Ectodermal cell (in vitro differentiated cells): Measurements from ENCODE around the gene ADIRF. TPM values are rescaled to one million over a fixed set of nuclear protein-coding genes. Genes with fewer than 3 reads are reported as not detected.
"Not testable (repeated sequence)": the region's sequence is repeated elsewhere in the genome, so short reads cannot be mapped to it uniquely, and the experiment has no call there.

ENCODE experiments used
- H3K27ac ChIP-seq: 2 replicates; pipeline ENCODE4 v1.7.0; 2013; ENCODE audit warnings: mild to moderate bottlenecking, low read depth, low read length; ENCODE audit not compliant: insufficient read depth, poor library complexity, severe bottlenecking
- H3K27me3 ChIP-seq: 2 replicates; pipeline ENCODE4 v1.7.0; 2013; ENCODE audit warnings: mild to moderate bottlenecking, low read length; ENCODE audit not compliant: insufficient read depth, control insufficient read depth, poor library complexity, severe bottlenecking
- H3K36me3 ChIP-seq: one replicate; pipeline ENCODE4 v1.7.0; 2013; ENCODE audit warnings: low read length; ENCODE audit not compliant: control insufficient read depth, insufficient read depth
- H3K4me1 ChIP-seq: one replicate; pipeline ENCODE4 v1.7.0; 2013; ENCODE audit warnings: low read length; ENCODE audit not compliant: control insufficient read depth, insufficient read depth
- H3K4me3 ChIP-seq: 2 replicates; pipeline ENCODE4 v1.7.0; 2013; ENCODE audit warnings: low read depth, low read length, control low read depth; ENCODE audit not compliant: insufficient read depth
- H3K9me3 ChIP-seq: 2 replicates; pipeline ENCODE4 v1.7.0; 2013; ENCODE audit warnings: mild to moderate bottlenecking, low read length, moderate library complexity; ENCODE audit not compliant: control insufficient read depth
- WGBS, 2 experiments: methylation state at CpG; one replicate each; pipeline ENCODE4 v1.1.7; 2013; ENCODE audit warnings: missing lambda C conversion rate in 2 of 2; 5-methylcytosine and 5-hydroxymethylcytosine counted together
- polyA plus RNA-seq, 4 experiments: library from polyadenylated mRNA; stranded (reverse); fragments of 50-300 nt; gene quantifications; one replicate each; pipeline ENCODE4 v1.2.3, GENCODE V29; 2013

Gene ADIRF
- polyA plus RNA-seq (2013, experiment 1 of 4), result not detected
- 0.34 TPM for polyA plus RNA-seq (2013, experiment 2 of 4)
- not detected for polyA plus RNA-seq (2013, experiment 3 of 4)
- polyA plus RNA-seq (2013, experiment 4 of 4), result not detected

- 95% methylated on average over 59 of the region's 59 CpGs for WGBS, 2 experiments
- Histone ChIP-seq H3K27ac (no peak within 1 kb of the TSS), H3K4me3 (no peak within 1 kb of the TSS), H3K27me3 (peaks cover 21% of the 10 kb centered on the region), H3K9me3 (no peaks in the 10 kb centered on the region), H3K4me1 (peaks cover 26% of the 10 kb centered on the region), H3K36me3 (no peaks in the 10 kb centered on the region)
Observed at GRCh38 chr10:86968271-86968993, at the start of gene ADIRF. ADIRF (plus strand) TSS chr10:86968482; CDS start chr10:86968545, 63 bp downstream.

GRCh38 chr10:86922553-86922961, 45.7 kb upstream of the ADIRF start:
- H3K4me3 ChIP-seq, result no peak overlapping the region
- H3K9me3 ChIP-seq, result no peaks in the 10 kb centered on the region
- no peaks in the 10 kb centered on the region for H3K4me1 ChIP-seq
- 92 to 95% methylated on average over 9 of the region's 9 CpGs for WGBS, 2 experiments
- no peaks in the 10 kb centered on the region for H3K27me3 ChIP-seq
- no peak overlapping the region for H3K27ac ChIP-seq
- H3K36me3 ChIP-seq, result peaks cover 29% of the 10 kb centered on the region

- Histone ChIP-seq H3K4me3 (no peak overlapping the region), H3K9me3 (no peaks in the 10 kb centered on the region), H3K36me3 (no peaks in the 10 kb centered on the region), H3K4me1 (no peaks in the 10 kb centered on the region), H3K27ac (no peak overlapping the region), H3K27me3 (no peaks in the 10 kb centered on the region)
- WGBS, 2 experiments, result 93% methylated on average over 15 of the region's 15 CpGs
Observed at GRCh38 chr10:86929468-86930380, 38.6 kb upstream of the ADIRF start.

- Histone ChIP-seq H3K9me3 (no peaks in the 10 kb centered on the region), H3K27me3 (no peaks in the 10 kb centered on the region), H3K36me3 (no peaks in the 10 kb centered on the region)
Observed at GRCh38 chr10:86931872-86932271, 36.4 kb upstream of the ADIRF start.

GRCh38 chr10:86932674-86933073, 35.6 kb upstream of the ADIRF start:
- Histone ChIP-seq H3K9me3 (no peaks in the 10 kb centered on the region), H3K27me3 (no peaks in the 10 kb centered on the region), H3K36me3 (no peaks in the 10 kb centered on the region), H3K27ac (no peak overlapping the region), H3K4me3 (no peak overlapping the region), H3K4me1 (no peaks in the 10 kb centered on the region)
- 91 to 94% methylated on average over 2 of the region's 2 CpGs for WGBS, 2 experiments

More at GRCh38 chr10:86931872-86932271, 36.4 kb upstream of the ADIRF start:
- Histone ChIP-seq H3K27ac (no peak overlapping the region), H3K4me3 (no peak overlapping the region), H3K4me1 (no peaks in the 10 kb centered on the region)
- 83 to 100% methylated on average over 1 of the region's 1 CpG for WGBS, 2 experiments

- not testable (repeated sequence) for H3K36me3 ChIP-seq, H3K27me3 ChIP-seq, H3K4me1 ChIP-seq, H3K9me3 ChIP-seq, H3K27ac ChIP-seq, H3K4me3 ChIP-seq
- 91% methylated on average over 6 of the region's 6 CpGs for WGBS, 2 experiments
Observed at GRCh38 chr10:86934162-86934711, 34.0 kb upstream of the ADIRF start.

GRCh38 chr10:86936661-86937501, 31.4 kb upstream of the ADIRF start:
- WGBS, 2 experiments, result 92 to 93% methylated on average over 13 of the region's 13 CpGs
- Histone ChIP-seq H3K9me3 (no peaks in the 10 kb centered on the region), H3K36me3 (no peaks in the 10 kb centered on the region), H3K4me3 (no peak overlapping the region), H3K27ac (no peak overlapping the region), H3K27me3 (no peaks in the 10 kb centered on the region), H3K4me1 (no peaks in the 10 kb centered on the region)

- no peaks in the 10 kb centered on the region for H3K36me3 ChIP-seq
- no peak overlapping the region for H3K27ac ChIP-seq
- 84% methylated on average over 6 of the region's 6 CpGs for WGBS, 2 experiments
- no peaks in the 10 kb centered on the region for H3K27me3 ChIP-seq
- no peak overlapping the region for H3K4me3 ChIP-seq
- no peaks in the 10 kb centered on the region for H3K9me3 ChIP-seq
- H3K4me1 ChIP-seq, result no peaks in the 10 kb centered on the region
Observed at GRCh38 chr10:86937502-86938154, 30.7 kb upstream of the ADIRF start.

- no peaks in the 10 kb centered on the region for H3K27me3 ChIP-seq
- H3K9me3 ChIP-seq, result no peaks in the 10 kb centered on the region
- H3K36me3 ChIP-seq, result no peaks in the 10 kb centered on the region
- no peak overlapping the region for H3K4me3 ChIP-seq
- 92 to 95% methylated on average over 2 of the region's 2 CpGs for WGBS, 2 experiments
- H3K27ac ChIP-seq, result no peak overlapping the region
- H3K4me1 ChIP-seq, result no peaks in the 10 kb centered on the region
Observed at GRCh38 chr10:86938260-86938659, 30.0 kb upstream of the ADIRF start.
